Naive thymus-derived CD4-positive, alpha-beta T cell (primary cell): ENCODE data around the gene TMEM40. TPM values are rescaled to one million over a fixed set of nuclear protein-coding genes. Genes with fewer than 3 reads are reported as not detected.

Source experiments
- ATAC-seq: fragments of 150-1000 bp; cut with Tn5 transposase; 2 replicates; pipeline ENCODE4 v1.10.0; 2021; ENCODE audit warnings: mild to moderate bottlenecking, moderate library complexity
- CTCF ChIA-PET: fragments of 350-600 bp; sonication (Branson Sonifier 250); formaldehyde crosslinking; loops from one replicate; lab custom pipeline; 2021; ENCODE audit warnings: antibody characterized with exemption; lab: Charles Lee
- POLR2A ChIA-PET: fragments of 350-600 bp; sonication (Branson Sonifier 250); formaldehyde crosslinking; loops from one replicate; lab custom pipeline; 2021; ENCODE audit warnings: antibody characterized with exemption, inconsistent platforms; lab: Charles Lee
- DNase-seq, 9 donors: peaks; one replicate each; pipeline versions ENCODE4 v3.0.0 to v3.0.0-alpha.2; 2020 to 2022; ENCODE audit warnings: mixed read lengths in 1 of 9
- H3K27ac ChIP-seq: one replicate; pipeline ENCODE4 v1.7.0; 2013; ENCODE audit warnings: mild to moderate bottlenecking, low read depth, low read length, moderate library complexity
- H3K27me3 ChIP-seq, 2 donors: one replicate each; pipeline ENCODE4 v1.7.0; 2013; ENCODE audit warnings: low read length in 2 of 2, mild to moderate bottlenecking in 2 of 2, moderate library complexity in 2 of 2; ENCODE audit not compliant: control insufficient read depth in 2 of 2, insufficient read depth in 2 of 2
- H3K36me3 ChIP-seq, 3 experiments: 1 replicate in 2 of 3; 2 replicates in 1 of 3; pipeline ENCODE4 v1.7.0; 2013; ENCODE audit warnings: low read length in 3 of 3, mild to moderate bottlenecking in 3 of 3, moderate library complexity in 1 of 3; ENCODE audit not compliant: insufficient read depth in 3 of 3, control insufficient read depth in 2 of 3
- H3K4me1 ChIP-seq, 2 donors: one replicate each; pipeline ENCODE4 v1.7.0; 2013; ENCODE audit warnings: low read length in 2 of 2, mild to moderate bottlenecking in 2 of 2, moderate library complexity in 1 of 2; ENCODE audit not compliant: control insufficient read depth in 2 of 2, insufficient read depth in 2 of 2
- H3K4me3 ChIP-seq: 2 replicates; pipeline ENCODE4 v1.7.0; 2013; ENCODE audit warnings: mild to moderate bottlenecking, low read length
- H3K9me3 ChIP-seq, 3 experiments: 1 replicate in 2 of 3; 2 replicates in 1 of 3; pipeline ENCODE4 v1.7.0; 2013; ENCODE audit warnings: low read length in 3 of 3; ENCODE audit not compliant: control insufficient read depth in 2 of 3
- H3K27ac Mint-ChIP-seq, 9 donors: one replicate each; pipeline ENCODE4 v1.8.0; 2020 to 2022; ENCODE audit warnings: mixed read lengths in 9 of 9, mild to moderate bottlenecking in 8 of 9, moderate library complexity in 5 of 9, inconsistent platforms in 2 of 9
- H3K27me3 Mint-ChIP-seq, 5 donors: one replicate each; pipeline ENCODE4 v1.8.0; 2021 to 2022; ENCODE audit warnings: mixed read lengths in 5 of 5, mild to moderate bottlenecking in 1 of 5
- H3K36me3 Mint-ChIP-seq, 5 donors: one replicate each; pipeline ENCODE4 v1.8.0; 2020 to 2022; ENCODE audit warnings: mixed read lengths in 5 of 5, mild to moderate bottlenecking in 3 of 5, inconsistent platforms in 1 of 5
- H3K4me1 Mint-ChIP-seq, 7 donors: one replicate each; pipeline ENCODE4 v1.8.0; 2020 to 2022; ENCODE audit warnings: mixed read lengths in 7 of 7, mild to moderate bottlenecking in 3 of 7, inconsistent platforms in 1 of 7
- H3K4me3 Mint-ChIP-seq, 10 donors: one replicate each; pipeline ENCODE4 v1.8.0; 2020 to 2022; ENCODE audit warnings: mild to moderate bottlenecking in 10 of 10, mixed read lengths in 10 of 10, moderate library complexity in 6 of 10, inconsistent platforms in 2 of 10
- H3K9me3 Mint-ChIP-seq, 11 donors: one replicate each; pipeline ENCODE4 v1.8.0; 2020 to 2022; ENCODE audit warnings: mixed read lengths in 11 of 11, mild to moderate bottlenecking in 4 of 11, inconsistent platforms in 1 of 11, moderate library complexity in 1 of 11
- intact Hi-C, 2 donors: fragments of 100-400 bp; cut with micrococcal nuclease; formaldehyde crosslinking; loops; one replicate each; pipeline ENCODE4 v1.15.1; 2023
- polyA plus RNA-seq, 2 donors: library from polyadenylated mRNA; unstranded; fragments of 300-500 nt; fragmentation: Illumina TruSeq; gene quantifications; one replicate each; pipeline ENCODE4 v1.2.3, GENCODE V29; 2021
- total RNA-seq, 6 experiments: library from RNA in 5 of 6; stranded (reverse) in 5 of 6; gene quantifications; 1 replicate in 5 of 6; 2 replicates in 1 of 6; pipeline ENCODE4 v1.2.3 and lab custom pipeline; 2021 to 2026

The TMEM40 gene
- total and polyA plus RNA-seq, 7 experiments from 2014 or later = 1.1 TPM; not detected in 6

GRCh38 chr3:12748477-12748876 lies 10.6 kb downstream of the TMEM40 start:
- Mint-ChIP-seq H3K4me1 (peaks cover 0 to 7% (median 0%) of the 10 kb centered on the region in 7 donors), H3K27ac (no peak overlapping the region), H3K36me3 (no peaks in the 10 kb centered on the region), H3K9me3 (no peaks in the 10 kb centered on the region), H3K27me3 (peaks cover 0 to 20% (median 5%) of the 10 kb centered on the region in 5 donors), H3K4me3 (no peak overlapping the region)
- no peaks in the 10 kb centered on the region for H3K27me3 ChIP-seq
- no peaks in the 10 kb centered on the region for H3K4me1 ChIP-seq
- DNase-seq = no peak
- no peak overlapping the region for H3K4me3 ChIP-seq
- no peak overlapping the region for H3K27ac ChIP-seq
- ChIA-PET CTCF (no interaction called here), POLR2A (no interaction called here)
- no peaks in the 10 kb centered on the region for H3K36me3 ChIP-seq
- no peaks in the 10 kb centered on the region for H3K9me3 ChIP-seq
- ATAC-seq = no peak
- intact Hi-C loops = no loop called here

GRCh38 chr3:12746419-12746818 lies 12.6 kb downstream of the TMEM40 start:
- CTCF ChIA-PET = no interaction called here
- H3K27me3 Mint-ChIP-seq = peaks cover 0 to 24% (median 7%) of the 10 kb centered on the region in 5 donors
- no peak overlapping the region for H3K4me3 ChIP-seq
- no peak overlapping the region for H3K27ac Mint-ChIP-seq
- H3K9me3 Mint-ChIP-seq = no peaks in the 10 kb centered on the region
- peaks cover 0 to 5% of the 10 kb centered on the region in 2 donors for H3K27me3 ChIP-seq
- H3K4me1 ChIP-seq = no peaks in the 10 kb centered on the region
- POLR2A ChIA-PET = no interaction called here
- no peak overlapping the region for H3K27ac ChIP-seq
- ATAC-seq (no peak), DNase-seq (no peak)
- H3K4me3 Mint-ChIP-seq = no peak overlapping the region
- H3K9me3 ChIP-seq = no peaks in the 10 kb centered on the region
- peaks cover 0 to 7% (median 0%) of the 10 kb centered on the region in 7 donors for H3K4me1 Mint-ChIP-seq
- intact Hi-C loops = no loop called here
- no peaks in the 10 kb centered on the region for H3K36me3 ChIP-seq
- H3K36me3 Mint-ChIP-seq = no peaks in the 10 kb centered on the region

GRCh38 chr3:12744326-12744725 lies 14.7 kb downstream of the TMEM40 start:
- POLR2A ChIA-PET = no interaction called here
- intact Hi-C loops = no loop called here
- Histone ChIP-seq H3K9me3 (no peaks in the 10 kb centered on the region), H3K27me3 (peaks cover 0 to 5% of the 10 kb centered on the region in 2 donors), H3K4me3 (no peak overlapping the region), H3K4me1 (no peaks in the 10 kb centered on the region), H3K27ac (no peak overlapping the region), H3K36me3 (no peaks in the 10 kb centered on the region)
- no peak overlapping the region for H3K4me3 Mint-ChIP-seq
- CTCF ChIA-PET = interaction anchor here (1.0 kb wide), 1 partner anchor 20 kb away, joined by 4 read pairs; no protein-coding TSS in a partner anchor
- H3K4me1 Mint-ChIP-seq = no peaks in the 10 kb centered on the region
- ATAC-seq (no peak), DNase-seq (no peak)
- peaks cover 0 to 29% (median 7%) of the 10 kb centered on the region in 5 donors for H3K27me3 Mint-ChIP-seq
- peak overlapping the region in 1 of 9 donors; percentile 1 for H3K27ac Mint-ChIP-seq
- no peaks in the 10 kb centered on the region for H3K9me3 Mint-ChIP-seq
- no peaks in the 10 kb centered on the region for H3K36me3 Mint-ChIP-seq

GRCh38 chr3:12743583-12743982 lies 15.5 kb downstream of the TMEM40 start:
- H3K27ac Mint-ChIP-seq = no peak overlapping the region
- ATAC-seq = no peak
- H3K36me3 ChIP-seq = no peaks in the 10 kb centered on the region
- DNase-seq = no peak
- no peak overlapping the region for H3K4me3 Mint-ChIP-seq
- H3K4me3 ChIP-seq = no peak overlapping the region
- H3K4me1 Mint-ChIP-seq = no peaks in the 10 kb centered on the region
- CTCF ChIA-PET = interaction anchor here (1.0 kb wide), 1 partner anchor 20 kb away, joined by 4 read pairs; no protein-coding TSS in a partner anchor
- no peaks in the 10 kb centered on the region for H3K4me1 ChIP-seq
- peaks cover 0 to 29% (median 7%) of the 10 kb centered on the region in 5 donors for H3K27me3 Mint-ChIP-seq
- no peak overlapping the region for H3K27ac ChIP-seq
- H3K36me3 Mint-ChIP-seq = no peaks in the 10 kb centered on the region
- H3K9me3 Mint-ChIP-seq = no peaks in the 10 kb centered on the region
- peaks cover 0 to 5% of the 10 kb centered on the region in 2 donors for H3K27me3 ChIP-seq
- POLR2A ChIA-PET = no interaction called here
- intact Hi-C loops = no loop called here
- H3K9me3 ChIP-seq = no peaks in the 10 kb centered on the region

GRCh38 chr3:12742330-12743107 lies 16.5 kb downstream of the TMEM40 start:
- peaks cover 0 to 5% of the 10 kb centered on the region in 2 donors for H3K27me3 ChIP-seq
- POLR2A ChIA-PET = no interaction called here
- no peak overlapping the region for H3K4me3 ChIP-seq
- no peaks in the 10 kb centered on the region for H3K36me3 ChIP-seq
- no peaks in the 10 kb centered on the region for H3K9me3 ChIP-seq
- peaks cover 0 to 23% (median 7%) of the 10 kb centered on the region in 5 donors for H3K27me3 Mint-ChIP-seq
- H3K4me1 ChIP-seq = no peaks in the 10 kb centered on the region
- H3K36me3 Mint-ChIP-seq = no peaks in the 10 kb centered on the region
- CTCF ChIA-PET = no interaction called here
- no peaks in the 10 kb centered on the region for H3K9me3 Mint-ChIP-seq
- no peaks in the 10 kb centered on the region for H3K4me1 Mint-ChIP-seq
- no peak overlapping the region for H3K4me3 Mint-ChIP-seq
- no peak for ATAC-seq
- DNase-seq = no peak
- intact Hi-C loops = no loop called here
- H3K27ac ChIP-seq = no peak overlapping the region
- H3K27ac Mint-ChIP-seq = no peak overlapping the region

- DNase-seq (no peak), ATAC-seq (no peak)
- Mint-ChIP-seq H3K9me3 (no peaks in the 10 kb centered on the region), H3K27ac (no peak overlapping the region), H3K4me3 (no peak overlapping the region), H3K27me3 (peaks cover 0 to 15% (median 7%) of the 10 kb centered on the region in 5 donors), H3K4me1 (no peaks in the 10 kb centered on the region), H3K36me3 (no peaks in the 10 kb centered on the region)
- intact Hi-C loops = no loop called here
- Histone ChIP-seq H3K9me3 (no peaks in the 10 kb centered on the region), H3K27me3 (peaks cover 0 to 5% of the 10 kb centered on the region in 2 donors), H3K4me1 (no peaks in the 10 kb centered on the region), H3K27ac (no peak overlapping the region), H3K36me3 (no peaks in the 10 kb centered on the region), H3K4me3 (no peak overlapping the region)
- ChIA-PET CTCF (interaction anchor here (0.7 kb wide), 1 partner anchor 530 kb away, joined by 4 read pairs; no protein-coding TSS in a partner anchor), POLR2A (no interaction called here)
These were observed 17.9 kb downstream of the TMEM40 start for GRCh38 chr3:12741209-12741608.
